GM18867 (cell line): Measurements from ENCODE around the gene CDYL.

Experiments used
- ATAC-seq: cut with Tn5 transposase; IDR thresholded peaks from one replicate; pipeline ENCODE4 v1.9.1; 2021; ENCODE audit warnings: mild to moderate bottlenecking, moderate library complexity; ENCODE audit not compliant: unreplicated experiment

Gene CDYL

GRCh38 chr6:4802312-4802935, 26.2 kb downstream of the CDYL start:
- ATAC-seq = peak; percentile 61

DNA sequence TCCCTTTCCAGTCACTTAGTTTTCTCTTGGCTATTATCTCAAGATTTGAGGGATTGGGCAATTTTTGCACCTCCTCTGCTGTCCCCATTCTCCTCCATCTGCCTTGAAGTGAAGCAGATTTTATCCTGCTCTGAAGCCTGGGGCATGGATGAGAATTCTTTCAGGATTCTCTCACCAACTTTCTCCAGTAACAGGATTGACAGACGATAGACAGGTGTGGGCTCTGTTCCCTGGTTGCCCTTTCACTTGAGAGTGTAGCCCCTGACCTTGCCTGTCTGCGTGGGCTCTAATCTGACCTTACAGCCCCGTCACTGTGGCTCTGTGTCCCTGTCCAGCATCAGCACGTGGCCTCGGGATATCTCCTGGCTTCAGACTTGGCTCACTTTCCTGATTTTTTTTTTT, 27.1 kb downstream of the CDYL start:
- ATAC-seq = no peak

GRCh38 chr6:4804095-4804494, 27.9 kb downstream of the CDYL start:
- ATAC-seq = no peak

- no peak for ATAC-seq
Measured at GRCh38 chr6:4805553-4806336, 29.5 kb downstream of the CDYL start.

DNA sequence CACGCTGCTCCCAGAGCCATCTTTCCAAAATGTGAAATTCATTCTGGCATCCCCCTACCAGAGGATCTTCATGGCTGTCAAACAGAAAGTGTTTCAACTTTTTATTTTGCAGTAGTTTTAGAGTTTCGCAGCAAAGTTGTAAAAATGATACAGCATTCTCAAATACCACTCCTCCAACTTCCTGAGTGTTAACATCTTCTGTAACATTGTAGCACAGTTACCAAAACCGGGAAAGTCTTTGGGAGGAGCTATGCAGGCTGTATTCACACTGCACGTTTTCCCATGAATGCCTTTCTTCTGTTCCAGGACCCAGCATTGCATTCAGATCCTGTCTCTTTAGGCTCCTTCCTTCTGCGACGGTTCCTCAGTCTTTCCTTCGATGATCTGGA, 30.1 kb downstream of the CDYL start:
- no peak for ATAC-seq

DNA sequence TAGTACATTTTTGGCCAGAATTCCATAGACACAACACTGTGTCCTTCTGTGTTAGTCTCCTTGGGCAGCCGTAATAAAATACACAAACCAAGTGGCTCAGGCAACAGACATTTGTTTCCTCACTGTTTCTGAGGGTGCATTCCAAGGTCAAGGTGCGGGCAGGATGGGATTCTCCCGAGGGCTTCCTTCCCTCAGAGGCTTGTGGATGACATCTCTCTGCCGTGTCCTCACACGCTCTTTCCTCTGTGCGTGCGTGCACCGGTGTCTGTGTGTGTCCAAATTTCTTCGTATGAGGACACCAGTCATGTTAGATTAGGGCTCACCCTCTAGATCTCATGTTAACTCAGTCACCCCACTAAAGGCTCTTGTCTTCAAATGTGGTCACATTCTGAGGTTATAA, 30.6 kb downstream of the CDYL start:
- no peak for ATAC-seq

DNA sequence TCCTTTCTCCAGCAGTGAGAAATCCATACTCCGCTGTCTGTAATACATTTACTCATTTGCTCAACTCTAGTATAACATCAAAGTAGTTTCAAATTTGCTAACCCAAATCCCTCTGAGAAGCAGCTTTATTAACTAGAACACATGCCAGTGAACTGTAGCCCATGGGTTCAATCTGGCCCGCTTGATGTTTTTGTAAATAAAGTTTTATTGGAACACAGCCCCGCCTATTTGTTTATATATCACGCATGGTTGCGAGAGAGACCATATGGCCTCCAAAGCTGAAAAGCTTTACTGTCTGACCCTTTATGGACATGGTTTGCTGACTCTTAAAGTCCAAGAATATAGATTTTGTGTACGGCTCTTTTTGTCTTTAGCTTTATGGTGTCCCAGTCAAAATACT, 32.2 kb downstream of the CDYL start:
- ATAC-seq = no peak

- no peak for ATAC-seq
Measured at GRCh38 chr6:4809999-4810918, 34.1 kb downstream of the CDYL start.

DNA sequence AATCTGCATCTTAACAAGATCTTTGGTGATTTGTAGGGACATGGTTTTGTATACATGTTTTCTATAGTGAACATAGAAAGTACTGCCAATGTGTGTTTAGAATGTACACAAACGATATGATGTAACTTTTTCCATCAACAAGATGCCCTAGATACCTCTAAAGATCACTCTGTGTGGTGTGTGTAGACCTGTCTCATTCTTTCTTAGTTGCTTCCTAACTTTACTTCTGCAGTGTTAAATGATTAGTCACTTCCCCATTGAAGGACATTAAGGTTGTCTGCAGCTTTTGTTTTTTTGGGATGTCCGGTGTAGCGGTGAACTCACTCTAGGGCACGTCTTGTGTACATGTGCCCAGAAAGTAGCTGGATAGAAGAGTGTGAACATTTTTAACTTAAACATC, 35.9 kb downstream of the CDYL start:
- no peak for ATAC-seq

GRCh38 chr6:4813055-4813454, 36.9 kb downstream of the CDYL start:
- ATAC-seq = no peak

DNA sequence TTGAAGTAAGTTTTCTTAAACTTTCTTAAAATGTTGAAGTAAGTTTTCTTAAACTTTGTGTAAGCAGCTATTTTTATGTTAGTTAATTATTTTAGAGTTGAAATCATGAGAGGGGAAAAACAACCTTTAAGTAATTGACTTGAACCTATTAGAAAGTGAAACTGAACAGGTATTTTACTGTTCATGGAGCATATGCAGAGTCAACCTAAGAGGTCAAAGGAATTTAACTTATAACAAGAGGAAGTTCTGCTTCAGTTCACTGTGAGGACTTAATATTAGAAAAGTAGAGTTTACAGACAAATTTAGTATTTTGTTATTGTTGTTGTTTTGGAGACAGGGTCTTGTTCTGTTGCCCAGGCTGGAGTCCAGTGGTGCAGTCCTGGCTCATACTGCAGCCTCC, 38.0 kb downstream of the CDYL start:
- peak; percentile 54 for ATAC-seq

- no peak for ATAC-seq
Measured at GRCh38 chr6:4814987-4815386, 38.8 kb downstream of the CDYL start.

DNA sequence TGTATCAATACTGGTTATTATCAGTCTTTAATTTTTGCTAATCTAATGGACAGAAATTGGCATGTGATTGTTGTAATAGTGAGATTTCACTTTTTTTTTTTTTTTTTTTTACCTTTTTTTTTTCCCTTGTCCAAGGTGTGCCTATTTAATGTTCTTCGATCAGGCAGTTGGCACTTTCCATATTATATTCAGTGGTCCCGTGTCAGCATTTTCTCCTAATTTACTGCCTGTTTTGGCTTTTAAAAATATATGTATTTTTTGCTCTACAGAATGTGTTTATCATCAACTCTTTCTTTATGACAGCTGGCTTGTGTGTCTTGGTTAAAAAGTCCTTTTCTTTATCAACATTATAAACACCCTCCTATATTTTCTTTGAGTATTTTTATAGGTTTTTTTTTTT, 39.4 kb downstream of the CDYL start:
- no peak for ATAC-seq

GRCh38 chr6:4816904-4817303, 40.7 kb downstream of the CDYL start:
- no peak for ATAC-seq

- ATAC-seq = no peak
Measured at GRCh38 chr6:4817551-4817950, 41.3 kb downstream of the CDYL start.

- ATAC-seq = no peak
Measured at GRCh38 chr6:4818272-4818938, 42.2 kb downstream of the CDYL start.

GRCh38 chr6:4819706-4820283, 43.6 kb downstream of the CDYL start:
- ATAC-seq = no peak

DNA sequence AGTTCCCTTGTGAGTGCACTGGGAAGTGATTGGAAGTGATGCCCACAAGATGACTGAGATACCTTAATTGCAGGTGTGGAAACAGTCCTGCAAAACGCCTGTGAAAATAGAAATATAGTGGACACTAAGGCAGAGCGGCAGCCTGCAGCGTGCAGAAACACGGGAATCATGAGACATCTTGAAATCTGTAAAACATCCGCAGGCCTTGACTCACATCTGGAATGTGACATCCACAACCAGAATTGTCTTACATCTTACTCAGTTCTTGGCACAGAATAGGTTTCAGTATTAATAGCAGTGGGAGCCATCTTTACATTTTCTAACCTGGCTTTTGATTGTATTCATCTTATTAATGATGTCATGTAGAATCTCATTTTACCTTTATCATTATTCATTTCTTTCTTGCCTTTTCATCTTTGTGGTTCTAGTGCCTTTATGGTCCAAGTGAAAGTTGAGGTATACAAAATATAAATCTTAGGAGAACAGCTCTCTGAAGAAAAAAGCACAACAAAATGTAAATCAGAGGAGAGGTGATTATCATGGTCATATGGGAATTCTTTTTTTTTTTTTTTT, 44.6 kb downstream of the CDYL start:
- ATAC-seq = no peak

DNA sequence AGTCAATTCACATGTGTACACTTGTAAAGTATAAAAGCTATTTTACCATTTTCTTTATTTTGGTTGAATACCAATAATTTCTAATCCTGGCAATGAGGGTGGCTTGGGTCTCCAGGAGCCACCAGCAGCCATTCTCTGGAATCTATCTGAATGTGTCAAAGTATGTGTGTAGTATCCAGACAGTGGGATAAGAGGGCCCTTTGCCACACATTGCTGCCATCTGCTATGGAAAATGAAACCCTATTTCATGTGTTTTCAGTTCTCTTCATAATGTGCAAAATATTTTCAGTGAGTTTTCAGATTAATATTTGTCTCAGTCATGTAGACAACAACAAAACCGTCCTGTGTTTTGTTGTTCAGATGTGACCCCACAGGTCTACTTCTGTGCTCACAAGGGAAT, 46.3 kb downstream of the CDYL start:
- no peak for ATAC-seq

DNA sequence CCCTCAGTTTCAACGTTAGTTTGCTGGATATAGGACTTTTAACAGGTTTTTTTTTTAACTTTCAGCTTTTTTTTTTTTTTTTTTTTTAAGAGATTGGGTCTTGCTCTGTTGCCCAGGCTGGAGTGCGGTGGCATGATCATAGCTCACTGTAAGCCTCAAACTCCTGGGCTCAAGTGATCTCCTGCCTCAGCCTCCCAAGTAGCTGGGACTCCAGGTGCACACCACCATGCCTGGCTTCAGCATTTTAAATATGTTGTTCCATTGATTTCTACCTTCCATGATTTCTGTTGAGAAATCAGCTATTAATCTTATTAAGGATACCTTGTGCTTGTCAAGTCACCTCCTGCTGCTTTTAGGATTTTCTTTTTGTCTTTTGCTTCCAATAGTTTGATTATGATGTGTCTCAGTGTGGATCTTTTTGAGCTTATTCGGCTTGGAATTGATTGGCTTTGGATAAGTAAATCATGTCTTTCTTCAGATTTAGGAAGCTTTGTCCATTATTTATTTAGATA, 52.0 kb downstream of the CDYL start:
- ATAC-seq = no peak
